Ovary (tissue), 3 donors: Measurements from ENCODE around the gene FAM170B.

Experiments used
- POLR2A ChIP-seq: fragments of 450-650 bp; IDR thresholded peaks from one replicate; pipeline ENCODE4 v1.6.1; 2017; ENCODE audit warnings: antibody characterized with exemption, mild to moderate bottlenecking, moderate library complexity
- TF ChIP-seq, protein P1 (sequence below), 3 donors: fragments of 450-650 bp in 2 of 3; fragments of 200-600 bp in 1 of 3; IDR thresholded peaks; one replicate each; pipeline versions ENCODE4 v1.5.1 to v1.8.0; 2016 to 2022; ENCODE audit warnings: antibody characterized with exemption in 3 of 3, mild to moderate bottlenecking in 1 of 3
- donor health status: DM: no; HTN: no; CAD: no.

DNA sequence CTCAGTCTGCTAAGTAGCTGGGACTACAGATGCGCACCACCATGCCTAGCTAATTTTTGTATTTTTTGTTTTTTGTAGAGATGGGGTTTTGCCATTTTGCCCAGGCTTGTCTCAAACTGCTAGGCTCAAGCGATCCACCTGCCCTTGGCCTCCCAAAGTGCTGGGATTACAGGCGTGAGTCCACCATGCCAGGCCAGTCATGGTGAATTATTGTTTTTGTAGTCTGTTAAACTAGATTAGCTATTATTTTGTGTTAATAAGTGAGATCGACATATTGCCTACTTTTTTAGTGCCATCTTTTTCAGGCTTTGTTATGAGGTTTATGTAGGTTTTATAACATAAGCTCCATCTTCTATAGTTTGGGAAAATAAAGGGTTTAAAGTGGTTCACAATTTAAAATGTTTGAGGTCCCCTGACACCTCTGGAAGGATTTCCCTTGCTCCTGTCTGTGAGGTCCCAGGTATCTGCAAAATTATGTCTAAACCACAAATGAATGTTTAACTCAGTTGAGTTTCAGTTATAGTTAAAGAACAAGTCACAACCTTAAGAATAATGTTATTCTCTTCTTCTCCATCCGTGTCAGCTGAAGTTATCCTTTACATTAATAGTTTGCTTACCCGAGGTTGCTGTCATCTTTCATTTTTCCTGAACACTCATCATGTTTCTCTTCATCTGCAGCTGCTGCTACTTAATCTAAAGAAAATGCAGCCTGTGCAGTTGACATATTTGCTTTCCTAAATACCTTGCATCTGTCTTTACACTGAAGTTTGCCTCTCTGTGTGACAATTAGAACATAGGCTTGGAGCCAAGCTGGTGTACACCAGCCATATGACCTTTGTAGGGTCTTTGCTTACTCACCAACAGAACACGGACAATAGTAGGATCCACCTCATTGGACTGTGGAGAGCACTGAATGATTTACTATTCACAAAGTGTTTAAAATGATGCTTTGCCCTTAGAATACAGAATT lies 9.6 kb downstream of the FAM170B start:
- TF ChIP-seq, protein P1, sequence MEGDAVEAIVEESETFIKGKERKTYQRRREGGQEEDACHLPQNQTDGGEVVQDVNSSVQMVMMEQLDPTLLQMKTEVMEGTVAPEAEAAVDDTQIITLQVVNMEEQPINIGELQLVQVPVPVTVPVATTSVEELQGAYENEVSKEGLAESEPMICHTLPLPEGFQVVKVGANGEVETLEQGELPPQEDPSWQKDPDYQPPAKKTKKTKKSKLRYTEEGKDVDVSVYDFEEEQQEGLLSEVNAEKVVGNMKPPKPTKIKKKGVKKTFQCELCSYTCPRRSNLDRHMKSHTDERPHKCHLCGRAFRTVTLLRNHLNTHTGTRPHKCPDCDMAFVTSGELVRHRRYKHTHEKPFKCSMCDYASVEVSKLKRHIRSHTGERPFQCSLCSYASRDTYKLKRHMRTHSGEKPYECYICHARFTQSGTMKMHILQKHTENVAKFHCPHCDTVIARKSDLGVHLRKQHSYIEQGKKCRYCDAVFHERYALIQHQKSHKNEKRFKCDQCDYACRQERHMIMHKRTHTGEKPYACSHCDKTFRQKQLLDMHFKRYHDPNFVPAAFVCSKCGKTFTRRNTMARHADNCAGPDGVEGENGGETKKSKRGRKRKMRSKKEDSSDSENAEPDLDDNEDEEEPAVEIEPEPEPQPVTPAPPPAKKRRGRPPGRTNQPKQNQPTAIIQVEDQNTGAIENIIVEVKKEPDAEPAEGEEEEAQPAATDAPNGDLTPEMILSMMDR (IDR thresholded peaks at IDR 0.05): no peak
- TF ChIP-seq POLR2A: no peak
